ENCODE results near the gene ITGAV. TPM values are rescaled to one million over a fixed set of nuclear protein-coding genes. Genes with fewer than 3 reads are reported as not detected.

Gene ITGAV
- total RNA-seq, 1 experiment from 2014 or later, result 26.9 TPM

DNA sequence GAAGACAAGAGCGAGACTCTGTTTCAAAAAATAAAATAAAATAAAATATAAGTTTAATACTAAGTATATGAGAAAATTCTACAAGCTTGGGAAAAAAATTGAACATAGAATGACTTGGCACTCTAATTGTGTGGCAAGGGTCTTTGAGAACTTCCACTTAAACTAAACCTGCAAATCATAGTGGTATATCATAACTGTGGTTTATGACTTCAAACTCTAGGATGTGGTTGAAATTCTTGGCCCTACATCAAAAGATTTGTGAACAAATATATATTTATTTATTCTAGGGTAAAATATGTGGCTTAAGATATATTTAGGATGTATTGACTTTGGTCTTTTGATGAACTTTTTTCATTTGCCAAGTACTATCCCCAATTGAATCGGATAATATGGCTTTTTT is 100.9 kb downstream of the ITGAV start:
- Histone ChIP-seq H2AFZ (ENCODE audit: low read length) (no peak overlapping the region), H3K9ac (ENCODE audit: extremely low read depth, insufficient read length, low read length) (no peak overlapping the region), H2BK5ac (ENCODE audit: insufficient read length, low read length) (no peak overlapping the region), H2BK20ac (ENCODE audit: low read depth, low read length, poor library complexity, severe bottlenecking) (no peak overlapping the region), H3T11ph (ENCODE audit: low read length) (no peak overlapping the region), H3K14ac (ENCODE audit: insufficient read depth, low read length) (no peak overlapping the region), H3K56ac (ENCODE audit: insufficient read length, low read depth, low read length) (no peak overlapping the region), H3K23me2 (ENCODE audit: insufficient read length, low read depth, low read length, poor library complexity, severe bottlenecking) (peaks cover 8% of the 10 kb centered on the region), H2BK15ac (ENCODE audit: low read depth, low read length) (no peak overlapping the region), H3K18ac (ENCODE audit: insufficient read length, low read depth, low read length) (no peak overlapping the region), H3K4me2 (ENCODE audit: insufficient read depth, insufficient read length, low read length) (no peak overlapping the region), H3K4ac (ENCODE audit: low read depth, low read length) (no peak overlapping the region), H3K27me3 (ENCODE audit: insufficient read depth, low read length) (no peaks in the 10 kb centered on the region; the same call in 1 of the 2 replicates), H3K23ac (ENCODE audit: insufficient read length, low read depth, low read length) (no peak overlapping the region), H4K5ac (ENCODE audit: insufficient read length, low read depth, low read length) (no peak overlapping the region), H2BK12ac (ENCODE audit: insufficient read length, low read depth, low read length) (no peak overlapping the region), H2AK5ac (ENCODE audit: insufficient read length, low read length) (no peak overlapping the region), H3K4me1 (ENCODE audit: insufficient read depth, low read length) (peaks cover 3% of the 10 kb centered on the region), H2BK120ac (ENCODE audit: low read depth, low read length, poor library complexity, severe bottlenecking) (no peak overlapping the region), H3K9me3 (ENCODE audit: control insufficient read depth, low read depth, low read length) (peaks cover 8% of the 10 kb centered on the region), H4K91ac (ENCODE audit: insufficient read length, low read depth, low read length) (no peak overlapping the region), H3K79me2 (ENCODE audit: insufficient read depth, low read length) (no peaks in the 10 kb centered on the region), H4K8ac (replicated peaks; ENCODE audit: insufficient read length, low read depth, low read length) (no peak overlapping the region), H4K20me1 (ENCODE audit: control insufficient read depth, insufficient read depth, insufficient read length) (no peaks in the 10 kb centered on the region), H3K27ac (ENCODE audit: insufficient read length, low read depth, low read length) (no peak overlapping the region), H3K79me1 (ENCODE audit: insufficient read depth, low read depth, low read length, poor library complexity, severe bottlenecking) (peaks cover 4% of the 10 kb centered on the region)
- no CpG with 5 or more reads among the region's 2 CpGs for WGBS (ENCODE audit: extremely low coverage, insufficient read length, low lambda C conversion rate)
- no peak overlapping the region for H3K27ac Mint-ChIP-seq
- peaks cover 15% of the 10 kb centered on the region for H3K27me3 Mint-ChIP-seq (ENCODE audit: low read depth)
- H3K9me3 Mint-ChIP-seq, result peaks cover 10 to 12% of the 10 kb centered on the region in 2 experiments; a peak in 4 of 5 replicates
- DNase-seq, result no peak
- H3K36me3 Mint-ChIP-seq (ENCODE audit: insufficient read depth in 1 of 3, low read depth in 3 of 3), result peaks cover 3 to 8% (median 6%) of the 10 kb centered on the region in 3 experiments; a peak in 5 of 7 replicates
- H3K4me1 Mint-ChIP-seq, result peaks cover 14 to 26% of the 10 kb centered on the region in 2 experiments; a peak in 3 of 4 replicates
- TF ChIP-seq CTCF (conservative IDR thresholded peaks at IDR 0.05), result no peak
- H3K4me3 Mint-ChIP-seq, result no peak overlapping the region
